HG03108 (cell line): ENCODE results near the gene GAL.

Experiments used
- ATAC-seq: cut with Tn5 transposase; IDR thresholded peaks from one replicate; pipeline ENCODE4 v1.9.1; 2021; ENCODE audit warnings: moderate library complexity; ENCODE audit not compliant: unreplicated experiment

GAL gene

DNA sequence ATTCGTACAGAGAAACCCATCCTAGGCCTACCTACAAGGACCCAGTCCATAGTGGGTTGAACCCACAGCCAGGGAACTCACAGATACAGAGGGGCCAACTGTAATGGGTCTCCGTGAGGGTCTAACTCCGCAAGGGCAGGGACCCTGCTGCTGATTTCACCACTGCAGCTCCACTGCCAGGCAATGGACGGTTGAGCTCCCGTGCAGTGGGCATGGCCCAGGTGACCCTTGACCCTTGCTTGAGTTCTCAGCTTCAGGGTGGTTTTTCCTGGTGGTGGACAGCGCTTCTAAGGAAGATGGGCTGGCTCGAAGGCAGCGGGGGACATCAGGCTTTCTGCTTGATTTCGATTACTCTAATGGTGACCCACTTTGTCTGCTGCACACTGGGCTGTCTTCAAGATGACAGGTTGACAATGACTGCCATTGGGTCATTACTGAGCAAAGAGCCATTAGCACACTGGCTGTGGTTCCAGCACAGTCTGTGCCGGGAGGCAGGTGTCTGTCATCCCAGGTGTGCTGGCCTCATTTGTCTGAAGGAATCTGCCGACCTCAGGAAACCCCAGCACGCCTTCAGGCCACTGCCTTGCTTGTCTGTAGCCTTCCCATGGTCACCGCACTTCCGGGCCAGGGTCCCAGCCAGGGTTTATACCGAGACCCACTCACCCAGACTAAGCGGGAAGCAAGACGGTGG is 3.7 kb upstream of the GAL start:
- ATAC-seq = no peak

DNA sequence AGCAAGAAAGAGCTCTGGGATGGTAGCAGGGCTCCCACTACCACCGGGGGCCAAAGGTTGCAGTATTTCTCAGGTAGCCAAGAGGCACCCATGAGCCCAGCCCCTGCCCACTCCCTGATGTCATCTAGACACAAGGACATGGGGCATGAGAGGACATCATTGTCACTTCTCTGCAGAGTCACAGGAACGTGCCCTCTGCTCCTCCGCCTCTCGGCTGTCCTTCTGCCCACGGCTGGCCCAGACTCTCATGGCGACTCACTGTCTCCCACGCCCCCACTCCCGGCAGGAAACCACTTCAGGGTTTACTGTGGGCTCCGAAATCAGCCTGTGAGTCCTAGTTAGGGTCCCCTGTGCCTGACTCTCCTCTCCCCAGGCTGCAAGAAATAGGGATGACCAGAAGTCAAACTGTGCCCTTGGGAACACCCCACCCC is 1.8 kb upstream of the GAL start:
- no peak for ATAC-seq

DNA sequence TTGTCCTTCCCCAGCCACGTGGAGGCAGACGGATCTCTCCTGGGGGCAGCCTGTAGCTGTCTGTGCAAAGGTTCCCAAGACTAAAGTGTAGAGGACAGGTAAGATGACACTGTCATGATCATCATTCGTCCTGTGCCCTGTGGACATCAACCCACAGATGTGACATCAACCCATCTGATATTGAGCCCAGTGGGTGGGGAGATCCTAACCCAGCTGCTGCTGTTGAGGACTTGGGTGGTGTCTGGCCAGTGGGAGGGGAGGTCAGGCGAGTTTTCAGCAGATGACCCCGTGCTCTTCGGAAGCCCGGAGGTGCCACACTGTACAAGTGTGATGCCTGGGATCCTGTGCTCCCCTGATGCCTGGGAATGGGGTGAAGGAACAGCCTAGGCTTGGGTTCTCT is 1.2 kb upstream of the GAL start:
- ATAC-seq = no peak

DNA sequence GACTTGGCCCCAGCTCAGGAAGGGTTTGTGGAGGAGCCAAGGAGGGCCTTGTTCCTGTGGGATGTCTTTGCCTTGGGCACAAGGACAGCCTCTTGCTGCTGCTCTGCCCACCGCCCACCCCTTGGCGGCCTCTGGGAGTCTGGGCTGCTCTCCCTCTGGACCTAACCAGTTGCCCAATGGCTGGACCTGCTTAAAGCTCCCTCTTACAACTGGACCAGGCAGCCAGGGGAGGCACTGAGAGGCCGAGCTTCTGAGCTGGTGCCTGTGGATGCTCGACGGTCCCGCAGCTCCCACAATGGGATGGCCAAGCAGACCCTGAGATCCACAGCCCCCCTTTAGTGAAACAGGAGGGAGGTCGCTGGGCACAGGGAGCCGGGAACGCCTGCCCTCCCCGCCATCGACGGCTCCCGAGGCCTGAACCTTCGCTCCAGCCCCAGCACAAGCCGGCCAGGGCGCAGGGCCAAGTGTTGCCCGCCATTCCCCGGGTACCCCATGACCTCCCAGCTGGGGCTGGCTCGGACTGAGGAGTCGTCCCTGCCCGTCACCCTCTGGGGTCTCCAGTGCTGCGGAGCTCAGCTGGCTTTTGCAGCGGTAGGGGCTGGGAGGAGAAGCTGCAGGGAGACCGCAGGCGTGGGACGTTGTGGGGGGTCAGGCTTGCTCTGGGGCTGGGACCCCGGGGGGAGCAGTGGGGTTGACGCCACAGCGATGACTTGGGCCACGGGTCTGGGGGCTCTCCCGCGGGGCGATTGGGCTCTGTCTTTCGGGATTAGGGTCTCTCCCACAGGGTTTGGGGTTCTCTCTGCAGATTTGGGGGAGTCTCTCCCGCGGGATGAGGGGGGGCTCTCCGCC is 584 bp upstream of the GAL start:
- no peak for ATAC-seq

DNA sequence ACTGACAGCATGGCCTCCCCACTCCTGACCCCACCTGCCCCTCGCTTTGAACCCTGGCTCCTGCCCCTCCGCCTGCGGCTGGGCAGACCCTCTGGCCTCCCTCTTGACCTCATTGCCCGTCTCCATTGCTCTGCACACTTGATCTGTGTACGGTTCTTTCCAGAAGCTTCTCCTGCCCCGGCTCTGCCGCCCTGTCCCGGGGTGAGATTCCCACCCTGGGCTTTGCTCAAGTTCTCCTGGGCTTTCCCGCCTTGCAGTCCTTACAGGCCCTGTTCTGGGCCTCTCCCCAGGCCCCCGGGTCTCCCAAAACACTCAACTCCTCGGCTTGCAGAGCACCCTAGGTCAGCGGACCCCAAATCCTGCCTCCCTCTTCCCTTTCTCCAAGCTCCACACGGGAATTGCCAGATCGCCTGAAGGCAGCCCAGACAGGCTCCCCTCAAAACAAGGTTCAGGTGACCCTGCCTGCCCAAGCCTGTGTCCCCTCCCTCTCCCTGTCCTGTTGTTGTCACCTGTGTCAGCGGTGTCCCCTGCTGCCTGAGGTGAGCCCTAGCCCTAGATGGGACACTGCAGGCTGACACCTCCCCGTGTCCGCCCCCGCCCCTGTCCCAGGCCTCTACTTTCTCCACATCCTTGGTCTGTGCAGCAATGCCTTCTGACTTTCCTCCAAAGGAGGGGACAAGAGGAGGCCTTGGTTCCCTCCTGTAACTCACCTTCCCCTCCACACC is 1.5 kb downstream of the GAL start:
- ATAC-seq = no peak

DNA sequence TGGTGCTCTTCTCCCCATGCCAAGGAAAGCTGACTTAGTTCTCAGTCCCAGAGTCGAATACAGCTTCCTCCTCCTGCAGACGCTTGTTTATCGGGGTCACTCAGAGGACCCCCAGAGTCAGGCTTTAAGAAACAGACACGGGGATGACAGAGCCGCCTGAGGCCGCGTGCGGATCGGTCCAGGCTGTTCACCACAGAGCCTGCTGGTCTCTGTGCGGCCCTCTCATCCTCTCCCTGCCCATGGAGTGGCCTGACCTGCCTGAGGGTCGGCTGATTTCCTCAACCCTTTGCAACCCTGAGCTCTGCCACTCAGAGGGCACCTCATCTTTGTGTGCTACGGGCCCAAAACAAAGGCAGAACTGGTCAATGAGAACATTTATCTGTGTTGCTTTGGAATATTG is 2.1 kb downstream of the GAL start:
- no peak for ATAC-seq

DNA sequence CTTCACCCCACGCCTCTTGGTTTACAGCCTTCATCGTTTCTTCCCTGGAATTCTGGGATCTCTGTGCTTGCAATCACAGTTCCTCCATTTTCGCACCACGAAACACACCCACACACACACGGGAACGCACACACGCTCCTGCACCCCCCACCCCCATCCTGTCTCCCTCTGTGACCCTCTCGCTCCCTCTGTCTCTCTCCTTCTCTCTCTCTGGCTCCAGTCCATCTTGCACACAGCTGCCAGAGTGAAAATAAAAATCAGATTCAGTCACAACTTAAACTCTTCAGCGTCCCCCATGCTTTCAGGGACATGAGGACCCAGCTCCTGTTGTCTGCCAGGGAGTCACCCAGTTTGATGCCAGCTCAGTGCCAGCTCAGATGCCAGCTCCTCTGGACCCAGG is 3.0 kb downstream of the GAL start:
- ATAC-seq = no peak

DNA sequence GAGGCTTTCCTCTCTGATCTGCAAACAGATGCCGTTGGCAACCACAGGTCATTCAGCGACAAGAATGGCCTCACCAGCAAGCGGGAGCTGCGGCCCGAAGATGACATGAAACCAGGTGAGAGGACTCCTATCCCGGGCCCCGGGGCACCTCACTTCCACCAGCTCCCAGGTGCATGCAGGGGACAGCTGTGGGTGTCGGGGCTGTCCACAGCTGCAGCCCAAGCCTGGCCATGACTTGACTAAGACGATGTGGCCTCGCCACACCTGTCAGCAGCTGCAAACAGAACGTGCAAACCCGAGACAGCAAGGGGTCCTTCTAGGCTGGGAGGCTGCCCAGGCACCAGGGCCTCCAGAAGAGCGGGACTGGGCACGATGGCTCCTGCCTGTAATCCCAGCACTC is 3.6 kb downstream of the GAL start:
- ATAC-seq = no peak

DNA sequence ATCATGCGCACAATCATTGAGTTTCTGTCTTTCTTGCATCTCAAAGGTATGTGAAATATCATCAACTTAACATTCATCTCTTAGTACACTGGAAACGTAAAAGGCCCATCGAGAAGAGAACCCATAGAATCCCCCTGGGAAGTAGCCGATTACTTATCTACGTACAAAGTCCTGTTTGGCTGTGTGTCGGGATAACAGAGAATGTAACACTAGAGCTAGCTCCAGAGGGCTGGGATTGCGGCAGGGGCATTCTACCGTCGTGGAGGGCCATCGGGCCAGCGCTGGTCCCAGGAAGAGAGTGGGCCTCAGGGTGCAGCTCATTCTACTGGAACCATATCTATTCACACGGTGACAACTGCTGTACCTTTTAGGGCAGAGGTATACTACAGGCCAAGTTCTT is 4.5 kb downstream of the GAL start:
- ATAC-seq = no peak

DNA sequence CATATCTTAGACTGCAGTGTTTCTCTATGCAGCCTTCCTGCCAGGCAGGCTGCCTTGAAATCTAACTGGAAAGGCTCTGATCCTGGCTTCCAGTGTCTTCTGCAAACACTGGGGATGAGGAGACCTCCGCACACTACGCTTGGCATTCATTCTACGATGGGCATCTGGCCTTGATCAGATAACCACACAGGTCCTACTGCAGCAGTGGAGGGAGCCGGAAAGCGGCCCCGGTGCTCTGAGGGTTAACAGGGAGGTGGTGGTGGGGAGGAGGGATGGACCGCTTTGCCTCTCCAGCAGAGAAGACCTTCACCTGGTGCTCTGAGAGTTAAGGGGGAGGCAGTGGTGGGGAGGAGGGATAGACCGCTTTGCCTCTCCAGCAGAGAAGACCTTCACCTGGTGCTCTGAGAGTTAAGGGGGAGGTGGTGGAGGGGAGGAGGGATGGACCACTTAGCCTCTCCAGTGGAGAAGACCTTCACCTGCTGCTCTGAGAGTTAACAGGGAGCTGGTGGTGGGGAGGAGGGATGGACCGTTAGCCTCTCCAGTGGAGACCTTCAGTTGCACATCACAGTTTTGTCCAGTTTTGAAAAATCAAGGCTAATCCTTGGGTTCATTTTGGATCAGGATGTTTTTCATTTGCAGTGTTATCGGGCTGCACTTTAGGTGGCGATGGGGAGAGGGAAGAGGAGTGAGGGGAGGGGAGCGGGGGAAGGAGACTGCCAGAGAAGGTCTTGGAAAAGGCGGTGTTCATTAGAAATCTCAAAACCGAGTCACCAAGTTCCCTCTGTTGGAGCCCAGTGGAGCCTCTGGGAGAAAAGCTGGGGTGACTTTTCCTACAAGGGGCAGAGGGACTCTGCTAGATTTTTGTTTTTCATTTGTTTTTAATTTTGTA is 5.6 kb downstream of the GAL start:
- no peak for ATAC-seq

DNA sequence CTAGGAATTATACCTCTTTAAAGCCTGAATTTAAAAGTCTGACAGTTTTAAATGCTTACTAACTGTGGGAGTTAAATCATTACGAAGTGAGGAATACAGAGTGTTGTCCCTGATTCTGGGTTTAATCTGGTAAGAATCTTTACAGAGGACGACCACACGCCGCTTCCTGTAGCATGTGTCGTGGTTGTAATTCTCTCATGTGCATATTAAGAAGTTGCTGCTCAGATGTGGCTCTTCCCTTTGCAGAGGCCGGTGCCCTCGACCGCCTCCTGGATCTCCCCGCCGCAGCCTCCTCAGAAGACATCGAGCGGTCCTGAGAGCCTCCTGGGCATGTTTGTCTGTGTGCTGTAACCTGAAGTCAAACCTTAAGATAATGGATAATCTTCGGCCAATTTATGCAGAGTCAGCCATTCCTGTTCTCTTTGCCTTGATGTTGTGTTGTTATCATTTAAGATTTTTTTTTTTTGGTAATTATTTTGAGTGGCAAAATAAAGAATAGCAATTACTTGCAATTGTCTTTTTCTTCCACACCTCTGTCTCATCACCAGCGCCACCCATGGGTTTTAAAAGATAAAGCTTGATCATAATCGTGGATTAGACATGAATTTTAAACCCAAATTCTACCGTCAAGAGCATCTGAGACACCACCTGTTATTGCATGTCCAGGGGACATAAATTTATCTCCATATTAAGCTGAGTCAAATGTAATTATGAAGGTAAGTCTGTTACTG is 6.5 kb downstream of the GAL start:
- no peak for ATAC-seq

DNA sequence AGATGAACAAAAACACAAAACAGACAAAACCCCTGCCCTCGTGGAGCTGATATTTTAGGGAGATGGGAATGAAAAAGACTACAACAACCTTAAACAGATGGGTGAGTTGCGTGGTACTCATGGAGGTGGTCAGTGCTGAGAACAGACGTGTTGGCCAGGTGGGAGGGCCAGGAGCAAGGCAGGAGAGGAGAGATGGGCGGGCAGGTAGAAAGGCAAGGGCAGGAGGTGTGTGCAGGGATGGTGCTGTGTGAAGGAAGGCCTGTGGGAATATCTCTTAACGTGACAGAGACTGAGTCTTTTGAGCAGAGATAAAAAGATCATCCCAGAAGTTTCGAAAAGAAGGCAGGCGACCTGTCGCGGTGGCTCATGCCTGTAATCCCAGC is 7.0 kb downstream of the GAL start:
- no peak for ATAC-seq

DNA sequence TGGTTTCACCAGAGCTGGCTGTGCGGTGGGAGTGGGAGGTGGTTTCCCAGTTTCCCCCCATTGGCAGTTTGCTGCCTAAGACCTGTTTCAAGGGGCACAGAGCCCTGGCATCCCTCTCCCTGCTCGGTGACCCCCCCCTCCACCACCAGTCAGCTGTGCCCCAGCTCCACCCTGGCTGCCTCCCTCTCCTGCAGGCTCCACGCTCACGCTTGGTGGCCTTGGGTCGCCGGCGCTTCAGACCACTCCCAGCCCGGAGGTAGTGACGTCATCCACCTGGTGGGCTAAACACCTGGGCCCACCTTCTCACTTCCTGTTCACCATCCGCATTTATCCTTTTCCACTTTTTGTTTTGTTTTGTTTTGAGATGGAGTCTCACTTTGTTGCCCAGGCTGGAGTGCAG is 7.8 kb downstream of the GAL start:
- ATAC-seq = no peak

DNA sequence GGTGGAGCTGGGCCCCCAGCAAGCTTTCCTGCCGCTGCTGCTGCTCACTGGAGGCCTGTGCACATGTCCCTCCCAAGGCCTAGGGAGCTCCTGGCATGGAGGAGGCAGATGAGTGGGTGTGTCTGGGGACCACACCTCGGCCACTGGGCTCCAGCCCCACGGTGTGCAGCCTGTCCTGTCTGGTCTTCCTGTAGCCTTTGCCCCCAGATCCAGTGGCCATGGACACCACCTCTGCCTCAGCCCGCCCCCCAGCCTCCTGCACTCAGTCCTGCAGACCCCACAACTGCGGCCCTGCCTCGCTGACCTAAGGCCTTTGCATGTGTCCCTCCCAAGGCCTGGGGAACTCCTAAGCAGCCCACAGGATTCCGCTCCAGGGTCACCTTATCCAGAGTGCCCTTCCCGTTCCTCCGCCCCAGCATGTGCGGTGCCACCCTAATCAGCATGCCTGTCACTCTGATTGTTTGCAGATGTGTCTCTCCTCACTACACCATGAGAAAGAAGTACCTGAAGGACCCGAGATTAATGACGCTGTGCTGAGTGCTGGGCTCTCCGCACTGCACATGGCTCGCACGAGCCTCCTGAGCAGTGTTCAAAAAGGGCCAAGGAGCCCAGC is 8.6 kb downstream of the GAL start:
- ATAC-seq = no peak

DNA sequence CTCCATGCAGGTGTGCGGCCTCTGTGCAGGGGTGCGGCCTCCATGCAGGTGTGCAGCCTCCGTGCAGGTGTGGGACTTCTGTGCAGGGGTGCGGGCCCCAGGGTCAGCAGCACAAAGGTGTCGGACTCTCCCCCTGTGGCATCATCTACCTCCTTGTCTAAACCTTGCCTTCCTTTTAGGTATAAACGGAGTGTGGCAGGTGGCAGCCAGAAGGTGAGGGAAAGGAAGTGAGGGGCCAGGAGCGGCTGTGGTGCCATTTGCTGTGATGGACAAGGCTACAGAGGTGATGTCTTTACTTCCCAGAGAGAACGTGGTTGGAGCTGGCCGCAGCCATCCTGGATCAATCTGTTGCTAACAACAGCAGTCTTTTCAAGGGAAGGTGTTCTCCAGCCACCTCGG is 9.1 kb downstream of the GAL start:
- ATAC-seq = no peak

DNA sequence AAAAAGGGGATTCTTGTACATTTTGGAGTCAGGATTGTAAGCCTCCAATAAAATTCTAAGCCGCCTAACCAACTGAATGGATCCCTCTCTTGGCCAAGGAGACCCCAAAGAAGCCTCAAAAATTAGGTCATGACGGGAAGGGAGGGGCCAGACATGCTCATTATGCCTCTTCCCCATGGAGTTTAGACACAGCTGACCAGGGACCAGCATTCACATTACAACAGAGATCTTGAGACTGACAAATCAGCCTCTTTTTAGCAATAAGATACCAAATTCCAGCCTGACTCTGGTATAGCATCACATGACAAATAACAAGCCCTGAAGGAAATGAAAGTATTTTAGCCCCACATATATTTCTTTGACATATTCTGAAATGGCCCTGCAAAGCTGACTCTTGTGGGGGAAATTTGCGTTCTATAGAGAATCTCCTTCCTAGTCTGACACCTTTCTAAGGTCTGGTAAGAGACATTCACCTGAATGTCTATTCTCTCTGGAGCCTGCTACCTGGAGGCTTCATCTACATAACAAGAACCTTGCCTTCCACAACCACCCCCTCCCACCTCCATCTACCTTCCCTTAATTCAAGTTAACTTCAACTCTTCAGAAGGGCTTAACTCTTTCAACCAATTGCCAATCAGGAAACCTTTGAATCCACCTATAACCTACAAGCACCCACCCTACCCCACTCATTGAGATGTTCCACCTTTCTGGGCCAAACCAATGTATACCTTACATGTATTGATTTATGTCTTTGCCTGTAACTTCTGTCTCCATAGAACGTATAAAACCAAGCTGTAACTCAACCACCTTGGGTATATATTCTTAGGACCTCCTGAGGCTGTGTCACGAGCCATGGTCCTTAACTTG is 10.3 kb downstream of the GAL start:
- ATAC-seq = no peak

DNA sequence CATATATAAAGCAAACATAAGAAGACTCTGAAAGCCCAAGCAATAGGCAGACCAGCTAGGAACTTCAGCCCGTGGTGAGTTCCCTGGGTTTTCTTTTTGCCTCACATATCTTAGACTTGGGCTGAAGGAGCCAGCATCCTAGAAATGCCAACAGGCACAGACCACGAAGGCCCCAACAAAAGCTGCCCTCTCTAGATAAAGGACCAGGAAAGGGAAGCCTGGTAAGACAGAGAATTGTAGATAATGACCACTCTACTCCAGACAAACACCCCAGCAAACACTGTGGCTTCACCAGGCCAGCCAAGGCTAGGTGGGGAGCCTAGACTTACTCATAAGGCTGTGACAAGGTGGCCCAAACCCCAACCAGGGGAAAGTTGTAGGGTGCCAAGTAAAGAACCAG is 11.2 kb downstream of the GAL start:
- no peak for ATAC-seq

DNA sequence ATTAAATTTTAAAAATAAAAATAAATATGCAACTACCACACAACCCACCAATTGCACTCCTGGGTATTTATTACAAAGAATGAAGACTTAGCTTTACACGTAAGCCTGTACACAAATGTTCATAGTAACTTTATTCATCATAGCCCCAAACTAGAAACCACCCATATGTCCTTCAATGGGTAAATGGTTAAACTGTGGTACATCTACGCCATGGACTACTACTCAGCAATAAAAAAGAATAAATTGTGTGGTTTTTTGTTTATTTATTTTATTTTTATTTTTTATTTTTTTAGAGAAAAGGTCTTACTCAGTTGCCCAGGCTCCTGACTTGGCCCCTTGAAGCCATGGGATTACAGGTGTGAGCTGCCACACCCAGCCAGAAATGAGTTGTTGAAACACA is 14.6 kb downstream of the GAL start:
- no peak for ATAC-seq

DNA sequence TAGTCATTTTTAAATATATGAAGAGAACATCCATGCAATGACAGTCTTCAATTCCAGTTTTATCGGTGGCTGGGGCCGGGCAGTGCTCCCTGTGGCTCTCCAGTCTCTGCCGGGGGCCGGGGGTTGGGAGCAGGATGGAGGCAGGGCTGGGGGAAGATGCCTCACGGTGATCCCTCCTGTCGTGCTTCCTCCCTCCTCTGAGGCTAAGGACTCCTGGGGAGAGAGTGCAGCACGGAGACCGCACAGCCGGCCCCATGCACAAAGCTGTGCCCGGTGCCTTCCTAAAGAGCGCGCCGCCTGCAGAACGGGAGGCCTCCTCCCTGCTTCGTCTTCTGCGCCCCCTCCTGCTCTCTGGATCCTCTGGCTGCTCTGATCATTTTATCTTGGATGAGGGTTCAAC is 20.5 kb downstream of the GAL start:
- no peak for ATAC-seq
